AG09319 (cell line): ENCODE results near the gene ZNF613.
"Not testable (repeated sequence)": the region's sequence is repeated elsewhere in the genome, so short reads cannot be mapped to it uniquely, and the experiment has no call there.

Experiments used
- DNase-seq: peaks from one replicate; pipeline ENCODE4 v3.0.0-alpha.2; 2010; ENCODE audit warnings: low read depth; ENCODE audit errors: extremely low read depth
- CTCF ChIP-seq: IDR thresholded peaks from 2 replicates; pipeline ENCODE4 v1.5.1; 2011; ENCODE audit warnings: low read depth, mild to moderate bottlenecking, inconsistent platforms, low read length, moderate library complexity

The ZNF613 gene

GRCh38 chr19:51946602-51947001 is 19.3 kb downstream of the ZNF613 start:
- no peak for DNase-seq
- TF ChIP-seq CTCF, result no peak

DNA sequence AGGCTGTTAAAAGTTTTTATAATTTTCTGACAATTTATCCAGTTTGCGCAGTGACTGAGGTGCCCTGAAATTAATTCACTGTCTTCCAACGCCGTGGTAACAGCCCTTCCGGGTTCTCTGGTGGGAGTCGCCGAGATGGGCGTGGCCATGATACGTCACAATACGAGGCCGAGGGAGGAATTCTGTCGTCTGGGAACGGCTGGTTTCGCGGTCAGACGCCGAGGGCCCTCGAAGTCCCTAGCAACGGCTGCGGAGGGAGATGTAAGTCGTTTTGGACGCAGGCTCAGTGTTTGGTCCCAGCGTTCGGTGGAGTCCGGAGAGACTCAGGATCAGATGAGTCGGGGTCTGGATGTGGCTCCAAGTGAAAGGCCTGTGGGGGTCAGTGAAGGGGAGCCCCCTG is 21.7 kb downstream of the ZNF613 start:
- TF ChIP-seq CTCF, result no peak
- no peak for DNase-seq

DNA sequence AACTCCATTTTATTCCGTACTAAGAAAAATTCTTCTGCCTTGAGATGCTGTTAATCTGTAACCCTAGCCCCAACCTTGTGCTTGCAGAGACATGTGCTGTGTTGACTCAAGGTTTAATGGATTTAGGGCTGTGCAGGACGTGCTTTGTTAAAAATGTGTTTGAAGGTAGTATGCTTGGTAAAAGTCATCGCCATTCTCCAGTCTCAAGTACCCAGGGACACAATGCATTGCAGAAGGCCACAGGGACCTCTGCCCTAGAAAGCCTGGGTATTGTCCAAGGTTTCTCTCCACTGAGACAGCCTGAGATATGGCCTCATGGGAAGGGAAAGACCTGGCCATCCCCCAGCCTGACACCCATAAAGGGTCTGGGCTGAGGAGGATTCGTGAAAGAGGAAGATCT is 30.6 kb downstream of the ZNF613 start:
- DNase-seq, result not testable (repeated sequence)

DNA sequence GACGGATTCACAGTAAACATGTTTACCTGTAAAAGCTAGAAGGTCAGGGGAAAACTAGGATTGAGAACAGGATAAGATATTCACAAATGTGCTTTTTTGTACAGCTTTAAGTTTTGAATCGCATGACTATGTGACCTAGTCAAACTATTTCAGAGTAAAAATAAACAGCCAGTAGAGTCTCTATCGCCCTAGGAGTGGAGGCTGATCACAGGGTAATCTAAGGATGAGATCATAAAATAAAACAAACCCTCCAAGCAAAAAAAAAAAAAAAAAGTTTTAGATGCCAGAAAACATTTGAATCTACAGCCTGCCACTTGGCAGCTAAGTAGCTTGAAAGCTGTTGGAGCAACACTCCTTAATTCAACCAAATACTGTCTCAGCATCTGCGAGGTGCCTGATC is 32.5 kb downstream of the ZNF613 start:
- no peak for DNase-seq
- TF ChIP-seq CTCF, result no peak

DNA sequence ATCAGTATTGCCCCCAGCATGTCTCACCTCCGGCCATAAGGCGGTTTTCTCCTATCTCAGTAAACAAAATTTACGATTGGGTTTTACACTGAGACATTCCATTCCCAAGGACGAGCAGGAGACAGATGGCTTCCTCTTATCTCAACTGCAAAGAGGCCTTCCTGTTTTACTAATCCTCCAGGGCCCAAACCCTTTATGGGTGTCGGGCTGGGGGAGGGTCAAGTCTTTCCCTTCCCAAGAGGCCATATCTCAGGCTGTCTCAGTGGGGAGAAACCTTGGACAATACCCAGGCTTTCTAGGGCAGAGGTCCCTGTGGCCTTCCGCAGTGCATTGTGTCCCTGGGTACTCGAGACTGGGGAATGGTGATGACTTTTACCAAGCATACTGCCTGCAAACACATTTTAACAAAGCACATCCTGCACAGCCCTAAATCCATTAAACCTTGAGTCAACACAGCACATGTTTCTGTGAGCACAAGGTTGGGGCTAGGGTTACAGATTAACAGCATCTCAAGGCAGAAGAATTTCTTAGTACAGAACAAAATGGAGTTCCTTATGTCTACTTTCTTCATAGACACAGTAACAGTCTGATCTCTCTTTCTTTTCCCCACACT is 33.5 kb downstream of the ZNF613 start:
- not testable (repeated sequence) for DNase-seq

GRCh38 chr19:51965583-51965982 is 38.3 kb downstream of the ZNF613 start:
- no peak for TF ChIP-seq CTCF

DNA sequence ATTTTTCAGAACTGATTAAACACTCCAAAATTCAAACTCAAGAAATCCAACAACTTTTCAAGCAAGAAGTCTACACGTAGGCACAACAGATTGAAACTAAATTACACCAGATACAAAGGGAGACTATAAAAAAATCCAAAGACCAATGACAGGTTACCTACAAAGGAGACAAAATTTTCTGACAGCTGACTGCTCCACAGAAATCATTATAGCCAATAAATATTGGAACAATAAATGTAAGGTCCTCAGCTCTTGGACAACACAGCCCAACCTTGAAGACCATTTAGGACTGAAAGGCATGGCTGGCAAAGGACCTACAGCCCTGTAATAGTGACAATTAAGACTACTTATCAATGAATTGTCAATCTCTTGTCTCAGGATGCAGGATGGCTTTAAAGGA is 43.4 kb downstream of the ZNF613 start:
- TF ChIP-seq CTCF, result no peak
- no peak for DNase-seq

More at GRCh38 chr19:51965583-51965982, 38.3 kb downstream of the ZNF613 start:
- no peak for DNase-seq

DNA sequence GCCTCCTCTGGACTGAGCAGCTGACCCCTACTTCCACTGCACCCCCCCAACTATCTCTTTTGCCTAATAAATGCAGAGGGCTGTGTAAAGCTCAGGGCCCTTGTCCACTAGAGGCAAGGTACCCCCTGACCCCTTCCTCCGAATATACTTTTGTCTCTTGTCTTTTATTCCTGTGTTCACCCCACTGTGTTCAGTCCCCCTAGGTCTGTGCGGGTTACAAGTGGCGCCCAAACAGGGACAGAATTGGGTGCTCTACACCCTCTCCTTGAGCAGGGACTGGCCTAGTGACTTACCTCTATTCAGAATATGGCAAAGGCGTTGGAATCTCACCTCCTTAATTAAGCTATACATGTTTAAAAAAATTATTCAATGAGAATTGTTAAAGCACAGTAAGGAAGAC is 44.4 kb downstream of the ZNF613 start:
- no peak for DNase-seq
- no peak for TF ChIP-seq CTCF

DNA sequence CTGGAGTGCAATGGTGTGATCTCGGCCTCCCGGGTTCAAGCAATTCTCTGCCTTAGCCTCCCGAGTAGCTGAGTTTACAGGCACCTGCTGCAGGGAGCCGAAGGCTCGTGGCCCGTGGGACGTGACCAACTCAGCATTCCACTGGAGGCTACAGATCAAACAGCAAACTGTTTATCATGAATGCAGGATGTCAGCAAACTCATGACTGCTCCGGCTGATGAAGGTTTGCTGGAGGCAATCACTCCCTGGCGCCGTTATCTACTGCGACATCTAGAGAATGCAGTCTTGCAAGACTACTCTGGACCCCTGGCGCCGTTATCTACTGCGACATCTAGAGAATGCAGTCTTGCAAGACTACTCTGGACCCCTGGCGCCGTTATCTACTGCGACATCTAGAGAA is 48.5 kb downstream of the ZNF613 start:
- not testable (repeated sequence) for DNase-seq
